AG08395 (cell line): Measurements from ENCODE around the gene DACT1.

Source experiments
- DNase-seq: peaks from one replicate; pipeline ENCODE4 v3.0.0; 2012; ENCODE audit warnings: mixed read lengths, low spot score

The DACT1 gene

GRCh38 chr14:58668848-58669480, 31.2 kb downstream of the DACT1 start:
- DNase-seq: no peak

DNA sequence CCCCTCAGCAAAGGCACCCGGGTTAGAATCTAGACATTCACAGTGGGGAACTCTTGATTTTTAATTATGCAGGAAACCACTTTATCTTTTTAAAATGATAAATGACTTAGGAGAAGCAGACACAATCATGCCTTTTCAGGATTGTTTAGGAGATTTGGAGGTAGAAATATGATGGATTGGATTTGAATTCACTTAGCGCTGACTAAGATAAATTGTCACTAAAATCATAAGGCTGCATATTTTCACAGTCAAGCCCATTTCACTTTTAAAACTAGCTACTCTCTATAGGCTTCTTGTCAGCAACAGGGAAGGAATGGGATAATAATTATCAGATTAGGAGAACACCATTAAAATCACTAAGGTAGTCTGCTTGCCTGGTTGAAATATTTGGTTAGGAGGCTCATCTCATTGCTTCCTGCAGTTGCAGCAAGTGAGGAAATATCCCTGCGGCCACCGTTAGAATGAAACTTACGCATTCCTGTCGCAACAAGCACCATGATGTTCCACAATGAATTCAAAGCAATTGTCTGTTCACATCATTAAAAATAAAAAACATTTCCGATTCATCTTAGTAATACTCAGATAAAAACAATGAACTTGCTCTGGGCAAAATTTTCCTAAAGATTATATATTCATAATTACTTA, 31.9 kb downstream of the DACT1 start:
- DNase-seq: no peak

DNA sequence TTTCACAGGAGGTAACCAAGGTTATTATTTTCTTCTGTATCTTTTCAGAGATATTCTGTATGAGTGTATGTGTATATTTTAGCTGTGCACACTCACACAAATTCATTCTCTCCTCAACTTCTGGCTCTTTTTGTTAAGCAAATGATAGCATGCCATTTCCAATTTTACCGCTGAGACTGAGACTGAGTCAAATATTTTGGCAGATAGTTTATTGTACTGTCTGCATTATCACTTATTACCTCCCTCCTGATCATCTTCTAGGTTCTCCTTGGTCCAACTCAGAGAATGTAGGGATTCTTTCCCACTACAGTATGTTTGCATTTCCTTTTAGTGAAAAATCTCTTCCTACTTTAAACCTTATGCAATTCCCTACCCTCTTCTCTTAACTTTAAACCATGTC, 33.3 kb downstream of the DACT1 start:
- DNase-seq: no peak

- no peak for DNase-seq
Measured at GRCh38 chr14:58671436-58671835, 33.7 kb downstream of the DACT1 start.

DNA sequence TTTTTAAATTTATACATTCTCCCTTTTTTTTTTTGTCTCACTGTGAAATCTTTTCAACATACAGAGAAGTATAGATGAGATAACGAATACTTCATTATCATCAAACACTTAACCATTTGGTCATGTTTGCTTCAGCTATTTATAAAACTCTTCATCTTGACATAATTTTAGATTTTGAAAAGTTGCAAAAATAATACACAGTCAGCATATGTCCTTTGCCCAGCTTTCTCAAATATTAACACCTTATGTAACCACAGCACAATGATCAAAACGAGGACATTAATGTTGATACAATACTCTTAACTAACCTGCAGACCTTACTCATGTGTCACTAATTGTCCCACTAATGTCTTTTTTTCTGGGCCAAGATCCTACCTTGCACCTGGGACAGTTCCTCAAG, 36.0 kb downstream of the DACT1 start:
- no peak for DNase-seq

GRCh38 chr14:58677001-58677400, 39.2 kb downstream of the DACT1 start:
- no peak for DNase-seq

DNA sequence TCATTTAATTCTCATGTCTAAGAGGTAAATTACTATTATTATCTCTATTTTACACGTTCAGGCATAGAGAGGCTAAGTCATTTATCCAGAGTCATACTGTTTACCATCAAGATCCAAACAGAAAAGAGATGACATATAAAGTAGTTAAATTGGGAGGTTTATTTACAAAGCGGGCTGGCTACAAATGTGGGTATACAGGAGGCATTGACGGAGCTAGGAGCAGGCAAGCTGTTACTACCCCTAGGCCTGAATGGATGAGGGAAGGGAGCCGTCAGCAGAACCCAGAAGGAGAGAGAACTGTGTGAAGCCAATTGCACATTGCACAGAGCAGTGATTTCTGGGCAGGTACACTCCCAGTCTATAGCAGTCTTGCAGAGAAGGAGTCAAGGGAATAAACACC, 39.8 kb downstream of the DACT1 start:
- DNase-seq: no peak

DNA sequence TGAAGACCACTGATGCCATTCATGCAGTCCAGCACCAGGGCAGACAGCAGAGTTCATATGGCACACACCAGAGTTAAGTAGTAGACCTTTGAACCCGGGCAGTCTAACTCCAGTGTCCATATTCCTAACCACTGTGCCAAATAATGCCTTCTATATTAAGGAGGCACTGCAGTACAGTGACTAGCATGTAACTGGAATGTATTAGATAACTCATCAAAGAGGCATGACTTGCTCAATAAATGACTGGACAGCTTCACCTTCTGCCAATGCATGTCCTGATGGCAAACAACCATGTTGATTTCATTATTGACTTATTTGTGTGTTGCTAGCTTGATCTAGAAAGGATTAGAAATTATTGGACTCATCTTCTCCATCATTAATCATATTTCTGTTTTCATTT, 40.2 kb downstream of the DACT1 start:
- DNase-seq: peak; percentile 12

GRCh38 chr14:58680698-58681097, 42.9 kb downstream of the DACT1 start:
- no peak for DNase-seq

DNA sequence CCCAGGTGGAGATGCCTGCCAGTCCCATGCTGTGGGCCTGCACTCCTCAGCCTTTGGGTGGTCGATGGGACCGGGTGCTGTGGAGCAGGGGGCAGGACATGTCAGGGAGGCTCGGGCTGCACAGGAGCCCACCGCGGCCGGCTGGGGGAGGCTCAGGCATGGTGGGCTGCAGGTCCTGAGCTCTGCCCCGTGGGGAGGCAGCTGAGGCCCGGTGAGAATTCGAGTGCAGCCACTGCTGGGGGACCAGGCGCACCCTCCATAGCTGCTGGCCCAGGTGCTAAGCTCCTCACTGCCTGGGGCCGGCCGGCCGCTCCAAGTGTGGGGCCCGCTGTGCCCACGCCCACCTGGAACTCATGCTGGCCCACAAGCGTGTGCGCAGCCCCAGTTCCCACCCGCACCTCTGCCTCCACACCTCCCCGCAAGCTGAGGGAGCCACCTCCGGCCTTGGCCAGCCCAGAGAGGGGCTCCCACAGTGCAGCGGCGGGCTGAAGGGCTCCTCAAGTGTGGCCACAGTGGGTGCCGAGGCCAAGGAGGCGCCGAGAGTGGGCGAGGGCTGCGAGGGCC, 49.6 kb downstream of the DACT1 start:
- DNase-seq: no peak

- no peak for DNase-seq
Measured at GRCh38 chr14:58690801-58691516, 53.2 kb downstream of the DACT1 start.

DNA sequence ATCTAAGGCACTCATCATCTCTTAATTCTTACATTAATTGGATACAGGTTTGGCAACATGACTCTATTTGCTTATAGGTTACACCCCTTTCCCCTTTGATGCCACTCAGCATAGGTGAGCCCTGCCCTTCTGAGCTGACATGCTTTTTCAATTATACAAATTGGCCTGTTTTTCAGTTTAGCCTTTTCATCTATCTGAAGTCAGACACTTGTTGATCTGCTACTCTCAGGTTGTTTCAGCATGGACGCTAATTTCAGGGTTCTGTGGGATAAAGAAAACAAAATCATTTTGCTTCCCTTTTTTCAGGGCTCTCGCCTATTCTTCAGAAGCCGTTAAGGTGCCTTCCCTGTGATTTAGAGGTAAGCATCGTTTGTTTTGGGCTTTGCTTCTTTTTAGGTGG, 55.3 kb downstream of the DACT1 start:
- no peak for DNase-seq

GRCh38 chr14:58695514-58695913, 57.8 kb downstream of the DACT1 start:
- DNase-seq: no peak

- DNase-seq: no peak
Measured at GRCh38 chr14:58697266-58697929, 59.6 kb downstream of the DACT1 start.
